Measurements from ENCODE around the gene ONECUT3. TPM values are rescaled to one million over a fixed set of nuclear protein-coding genes. Genes with fewer than 3 reads are reported as not detected.

Gene ONECUT3
- polyA plus RNA-seq, 1 donor (not counting 4 experiments of a cell fraction or from before 2014, with no cell fraction given), result 0.01 TPM

GRCh38 chr19:1810439-1811160 lies 57.3 kb downstream of the ONECUT3 start:
- H3K4me1 ChIP-seq (ENCODE audit: control insufficient read depth, extremely low read depth, insufficient read depth, low read length), result peaks cover 14% of the 10 kb centered on the region

DNA sequence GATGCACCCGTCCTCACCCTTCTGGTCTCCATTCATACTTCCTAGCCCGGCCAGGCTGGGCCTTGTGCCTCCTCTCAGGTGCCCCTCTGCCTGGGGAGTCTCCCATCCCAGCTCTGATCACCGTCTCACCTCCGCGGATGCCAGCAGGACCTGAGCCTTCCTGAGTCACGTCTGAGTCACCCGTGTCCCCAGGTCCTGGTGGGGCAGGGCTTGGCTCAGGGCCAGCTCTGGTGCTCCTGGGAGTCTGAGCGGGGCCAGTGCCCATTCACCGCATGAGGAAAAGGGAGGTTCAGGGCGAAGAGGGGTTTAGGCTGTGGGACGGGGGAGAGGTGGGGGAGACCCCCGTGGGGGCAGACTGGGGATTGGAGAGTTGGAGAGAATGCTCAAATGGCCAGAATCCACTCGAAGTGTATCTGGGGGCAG lies 58.2 kb downstream of the ONECUT3 start:
- Histone ChIP-seq H3K4me3 (ENCODE audit: control insufficient read depth in 2 of 3, extremely low read depth in 1 of 3, insufficient read depth in 2 of 3, low read depth in 1 of 3, low read length in 3 of 3) (peak overlapping the region; percentile 27 to 57 (median 46)), H3K4me2 (ENCODE audit: control insufficient read depth, extremely low read depth, insufficient read depth, low read depth, low read length) (peak overlapping the region; percentile 82), H3K9me1 (ENCODE audit: control insufficient read depth, extremely low read depth, insufficient read depth, low read length) (no peaks in the 10 kb centered on the region), H3K36me3 (ENCODE audit: control insufficient read depth in 2 of 2, extremely low read depth in 1 of 2, insufficient read depth in 2 of 2, low read length in 2 of 2) (peaks cover 5 to 9% of the 10 kb centered on the region in 2 experiments), H4K20me1 (ENCODE audit: control insufficient read depth, extremely low read depth, insufficient read depth, low read length) (no peaks in the 10 kb centered on the region), H2AFZ (ENCODE audit: control insufficient read depth, low read length) (peak overlapping the region; percentile 12), H3K9ac (ENCODE audit: control insufficient read depth, extremely low read depth, insufficient read depth, low read length) (peak overlapping the region; percentile 15), H3K27me3 (ENCODE audit: control insufficient read depth, extremely low read depth, insufficient read depth, low read length) (no peaks in the 10 kb centered on the region), H3K79me2 (ENCODE audit: control insufficient read depth, insufficient read depth, low read length) (no peaks in the 10 kb centered on the region), H3K4me1 (ENCODE audit: control insufficient read depth, extremely low read depth, insufficient read depth, low read length) (peaks cover 14% of the 10 kb centered on the region), H3K9me3 (ENCODE audit: control insufficient read depth, low read depth, low read length) (no peaks in the 10 kb centered on the region), H3K27ac (ENCODE audit: control insufficient read depth, insufficient read depth, low read length) (no peak overlapping the region)
- dilution Hi-C loops (cut with MboI; ENCODE audit: extremely low pct_ligation_motif_present, low sequenced_read_pairs), result no loop called here
- TF ChIP-seq CTCF (optimal IDR thresholded peaks at IDR 0.05 in 1 of 3, IDR thresholded peaks at IDR 0.05 in 1 of 3, conservative IDR thresholded peaks at IDR 0.05 in 1 of 3; ENCODE audit: extremely low read depth in 1 of 3, insufficient read depth in 2 of 3, low read length in 3 of 3) (no peak), EZH2 (IDR thresholded peaks at IDR 0.05; ENCODE audit: low read length) (no peak)
- peak; percentile 86 for DNase-seq (ENCODE audit: low read depth, low spot score)
- FAIRE-seq, result peak; percentile 70

More at GRCh38 chr19:1810439-1811160, 57.3 kb downstream of the ONECUT3 start:
- FAIRE-seq, result no peak
- Histone ChIP-seq H3K9me3 (ENCODE audit: control insufficient read depth, low read depth, low read length) (no peaks in the 10 kb centered on the region), H3K4me3 (ENCODE audit: control insufficient read depth in 2 of 3, extremely low read depth in 1 of 3, insufficient read depth in 2 of 3, low read depth in 1 of 3, low read length in 3 of 3) (no peak overlapping the region), H3K27me3 (ENCODE audit: control insufficient read depth, extremely low read depth, insufficient read depth, low read length) (no peaks in the 10 kb centered on the region), H3K36me3 (ENCODE audit: control insufficient read depth in 2 of 2, extremely low read depth in 1 of 2, insufficient read depth in 2 of 2, low read length in 2 of 2) (peaks cover 5% of the 10 kb centered on the region in 2 experiments), H3K79me2 (ENCODE audit: control insufficient read depth, insufficient read depth, low read length) (no peaks in the 10 kb centered on the region), H3K27ac (ENCODE audit: control insufficient read depth, insufficient read depth, low read length) (no peak overlapping the region), H3K9me1 (ENCODE audit: control insufficient read depth, extremely low read depth, insufficient read depth, low read length) (no peaks in the 10 kb centered on the region), H2AFZ (ENCODE audit: control insufficient read depth, low read length) (no peak overlapping the region), H4K20me1 (ENCODE audit: control insufficient read depth, extremely low read depth, insufficient read depth, low read length) (no peaks in the 10 kb centered on the region), H3K9ac (ENCODE audit: control insufficient read depth, extremely low read depth, insufficient read depth, low read length) (no peak overlapping the region), H3K4me2 (ENCODE audit: control insufficient read depth, extremely low read depth, insufficient read depth, low read depth, low read length) (no peak overlapping the region)
- dilution Hi-C loops (cut with MboI; ENCODE audit: extremely low pct_ligation_motif_present, low sequenced_read_pairs), result no loop called here
- TF ChIP-seq EZH2 (IDR thresholded peaks at IDR 0.05; ENCODE audit: low read length) (no peak), CTCF (optimal IDR thresholded peaks at IDR 0.05 in 1 of 3, IDR thresholded peaks at IDR 0.05 in 1 of 3, conservative IDR thresholded peaks at IDR 0.05 in 1 of 3; ENCODE audit: extremely low read depth in 1 of 3, insufficient read depth in 2 of 3, low read length in 3 of 3) (no peak)
- no peak for DNase-seq (ENCODE audit: low read depth, low spot score)

Measured in keratinocyte (primary cell).